ENCODE data around the gene SPEG. TPM values are rescaled to one million over a fixed set of nuclear protein-coding genes. Genes with fewer than 3 reads are reported as not detected.
A peak's percentile ranks its signal among the peaks of the same experiment; 100 is the strongest.

Gene SPEG
- total and polyA plus RNA-seq, 2 of the 13 experiments (the other 11 are each of a cell fraction or from before 2014, with no cell fraction given): 0.18 to 0.24 TPM

- TF ChIP-seq SOX5 (CRISPR knock-in tag; IDR thresholded peaks at IDR 0.05; ENCODE audit: borderline replicate concordance): peak; percentile 35; the same call in 1 of the 2 replicates
- 0 out of 2 replicates have a peak, but pooled peaks have one; percentile 52 for TF ChIP-seq SAFB2 (CRISPR knock-in tag; IDR thresholded peaks at IDR 0.05; ENCODE audit: borderline replicate concordance, low read depth)
- no peak for TF ChIP-seq HNF4A (CRISPR knock-in tag; IDR thresholded peaks at IDR 0.05)
- TF ChIP-seq ATF4 (CRISPR knock-in tag; IDR thresholded peaks at IDR 0.05): peak in 1 of 2 experiments; percentile 32; a peak in 1 of 4 replicates
- TF ChIP-seq ASH2L (IDR thresholded peaks at IDR 0.05; ENCODE audit: insufficient read length, low read depth, low read length): no peak
- no peak for TF ChIP-seq IKZF1 (IDR thresholded peaks at IDR 0.05)
- no peak for TF ChIP-seq ZNF496 (CRISPR knock-in tag; IDR thresholded peaks at IDR 0.05; ENCODE audit: insufficient replicate concordance)
- TF ChIP-seq ZNF484 (CRISPR knock-in tag; IDR thresholded peaks at IDR 0.05; ENCODE audit: borderline replicate concordance, low read depth): no peak
- TF ChIP-seq ZNF138 (CRISPR knock-in tag; IDR thresholded peaks at IDR 0.05; ENCODE audit: low read depth): no peak
- no peak for TF ChIP-seq GTF3A (CRISPR knock-in tag; conservative IDR thresholded peaks at IDR 0.05)
- TF ChIP-seq AKNA (CRISPR knock-in tag; IDR thresholded peaks at IDR 0.05; ENCODE audit: borderline replicate concordance): no peak
- TF ChIP-seq ZSCAN31 (CRISPR knock-in tag; IDR thresholded peaks at IDR 0.05; ENCODE audit: low read depth): peak; percentile 71; the same call in 1 of the 2 replicates
- TF ChIP-seq MYC (CRISPR knock-in tag; IDR thresholded peaks at IDR 0.05; ENCODE audit: borderline replicate concordance): peak; percentile 54; the same call in 1 of the 2 replicates
- no peak for TF ChIP-seq SCMH1 (CRISPR knock-in tag; IDR thresholded peaks at IDR 0.05; ENCODE audit: borderline replicate concordance)
- TF ChIP-seq RNF219 (CRISPR knock-in tag; IDR thresholded peaks at IDR 0.05): no peak
- TF ChIP-seq TMF1 (CRISPR knock-in tag; IDR thresholded peaks at IDR 0.05; ENCODE audit: low read depth): no peak
- TF ChIP-seq ZNF891 (CRISPR knock-in tag; IDR thresholded peaks at IDR 0.05): peak; percentile 63; the same call in 1 of the 2 replicates
- peak; percentile 79 for TF ChIP-seq ZNF556 (CRISPR knock-in tag; IDR thresholded peaks at IDR 0.05; ENCODE audit: borderline replicate concordance)
These were observed 95.7 kb downstream of the SPEG start (continued) for GRCh38 chr2:219530048-219530963.
